ENCODE measurements around the gene ZBED3. TPM values are rescaled to one million over a fixed set of nuclear protein-coding genes. Genes with fewer than 3 reads are reported as not detected.

The ZBED3 gene
- total RNA-seq, 1 donor from 2014 or later, result 6.0 TPM

DNA sequence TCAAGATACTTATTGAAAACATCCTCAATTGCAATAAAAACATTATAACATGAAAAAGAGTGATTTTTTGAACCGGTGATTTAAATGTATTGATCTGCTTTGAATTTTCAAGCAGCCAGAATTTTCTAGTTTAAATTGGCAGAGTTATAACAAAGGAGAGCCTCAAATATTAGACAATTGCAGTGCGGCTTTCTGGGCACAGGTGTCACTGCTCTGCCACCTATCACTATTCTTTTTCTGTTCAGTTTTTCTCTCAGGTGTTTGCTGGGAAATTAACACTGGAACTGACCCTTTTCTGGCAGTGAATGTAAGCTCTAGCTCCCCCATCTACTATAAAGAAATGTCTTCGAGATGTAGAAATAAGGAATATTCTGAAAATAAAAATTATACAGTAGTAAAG is 23.0 kb downstream of the ZBED3 start:
- no peak for DNase-seq (ENCODE audit: low read depth)
- H3K36me3 ChIP-seq (ENCODE audit: control insufficient read depth, insufficient read depth, low read length), result no peaks in the 10 kb centered on the region

DNA sequence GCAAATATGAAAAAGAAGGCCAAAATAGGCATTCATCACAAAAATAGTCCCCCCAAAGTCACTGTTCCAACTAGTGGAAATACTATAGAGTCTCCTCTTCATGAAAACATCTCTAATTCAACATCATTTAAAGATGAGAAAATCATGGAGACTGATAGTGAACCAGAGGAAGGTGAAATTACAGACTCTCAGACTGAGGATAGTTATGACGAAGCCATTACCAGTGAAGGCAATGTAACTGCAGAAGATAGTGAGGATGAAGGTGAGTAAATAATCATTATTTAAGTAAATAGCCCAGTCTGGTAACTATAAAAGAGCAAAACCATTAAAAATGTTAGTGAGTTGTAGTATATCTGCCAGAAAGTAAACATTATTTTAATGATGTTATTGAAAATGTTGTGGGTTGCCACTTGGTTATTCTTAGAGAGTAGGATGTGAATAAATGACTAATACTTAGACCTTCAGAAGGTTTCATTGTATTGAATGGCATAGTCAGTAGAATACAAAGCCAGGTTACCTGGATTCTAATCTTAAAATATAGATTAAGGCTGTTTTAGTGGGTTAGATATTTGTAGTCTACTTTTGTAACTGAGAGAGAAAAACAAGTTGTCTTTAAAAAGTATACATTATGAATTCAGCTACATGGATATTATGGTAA is 40.5 kb downstream of the ZBED3 start:
- no peak overlapping the region for H3K4me3 ChIP-seq (ENCODE audit: low read depth, low read length)
- no peak for DNase-seq (ENCODE audit: low read depth)
- H3K36me3 ChIP-seq (ENCODE audit: control insufficient read depth, insufficient read depth, low read length), result no peaks in the 10 kb centered on the region
- H3K27me3 ChIP-seq (ENCODE audit: control insufficient read depth, insufficient read depth, low read length), result no peaks in the 10 kb centered on the region
- TF ChIP-seq, protein P1, sequence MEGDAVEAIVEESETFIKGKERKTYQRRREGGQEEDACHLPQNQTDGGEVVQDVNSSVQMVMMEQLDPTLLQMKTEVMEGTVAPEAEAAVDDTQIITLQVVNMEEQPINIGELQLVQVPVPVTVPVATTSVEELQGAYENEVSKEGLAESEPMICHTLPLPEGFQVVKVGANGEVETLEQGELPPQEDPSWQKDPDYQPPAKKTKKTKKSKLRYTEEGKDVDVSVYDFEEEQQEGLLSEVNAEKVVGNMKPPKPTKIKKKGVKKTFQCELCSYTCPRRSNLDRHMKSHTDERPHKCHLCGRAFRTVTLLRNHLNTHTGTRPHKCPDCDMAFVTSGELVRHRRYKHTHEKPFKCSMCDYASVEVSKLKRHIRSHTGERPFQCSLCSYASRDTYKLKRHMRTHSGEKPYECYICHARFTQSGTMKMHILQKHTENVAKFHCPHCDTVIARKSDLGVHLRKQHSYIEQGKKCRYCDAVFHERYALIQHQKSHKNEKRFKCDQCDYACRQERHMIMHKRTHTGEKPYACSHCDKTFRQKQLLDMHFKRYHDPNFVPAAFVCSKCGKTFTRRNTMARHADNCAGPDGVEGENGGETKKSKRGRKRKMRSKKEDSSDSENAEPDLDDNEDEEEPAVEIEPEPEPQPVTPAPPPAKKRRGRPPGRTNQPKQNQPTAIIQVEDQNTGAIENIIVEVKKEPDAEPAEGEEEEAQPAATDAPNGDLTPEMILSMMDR (IDR thresholded peaks at IDR 0.05; ENCODE audit: insufficient read depth, low read length, poor library complexity, severe bottlenecking), result no peak

More for the DNA sequence above, 23.0 kb downstream of the ZBED3 start:
- TF ChIP-seq, protein P1 (IDR thresholded peaks at IDR 0.05; ENCODE audit: insufficient read depth, low read length, poor library complexity, severe bottlenecking), result no peak
- H3K27me3 ChIP-seq (ENCODE audit: control insufficient read depth, insufficient read depth, low read length), result no peaks in the 10 kb centered on the region
- H3K4me3 ChIP-seq (ENCODE audit: low read depth, low read length), result no peak overlapping the region

DNA sequence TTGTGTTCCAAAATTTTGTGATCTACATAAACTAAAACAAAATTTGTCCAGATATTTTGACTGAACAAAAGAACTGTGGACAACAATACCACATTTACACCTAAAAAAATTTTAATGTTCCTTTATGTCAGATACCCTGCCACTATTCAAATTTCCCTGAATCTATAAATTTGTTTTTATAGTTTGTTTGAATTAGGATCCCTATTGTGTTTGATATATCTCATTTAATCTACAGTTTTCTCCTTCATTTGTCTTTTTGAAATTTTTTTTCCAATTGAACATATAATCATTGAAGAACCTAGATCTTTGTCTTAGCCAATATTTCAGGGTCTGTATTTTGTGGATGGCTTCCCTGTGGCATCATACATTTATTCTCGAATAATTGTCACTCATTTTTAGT is 51.1 kb downstream of the ZBED3 start:
- no peak for DNase-seq (ENCODE audit: low read depth)
- TF ChIP-seq, protein P1 (IDR thresholded peaks at IDR 0.05; ENCODE audit: insufficient read depth, low read length, poor library complexity, severe bottlenecking), result no peak
- Histone ChIP-seq H3K4me3 (ENCODE audit: low read depth, low read length) (no peak overlapping the region), H3K36me3 (ENCODE audit: control insufficient read depth, insufficient read depth, low read length) (no peaks in the 10 kb centered on the region), H3K27me3 (ENCODE audit: control insufficient read depth, insufficient read depth, low read length) (no peaks in the 10 kb centered on the region)

DNA sequence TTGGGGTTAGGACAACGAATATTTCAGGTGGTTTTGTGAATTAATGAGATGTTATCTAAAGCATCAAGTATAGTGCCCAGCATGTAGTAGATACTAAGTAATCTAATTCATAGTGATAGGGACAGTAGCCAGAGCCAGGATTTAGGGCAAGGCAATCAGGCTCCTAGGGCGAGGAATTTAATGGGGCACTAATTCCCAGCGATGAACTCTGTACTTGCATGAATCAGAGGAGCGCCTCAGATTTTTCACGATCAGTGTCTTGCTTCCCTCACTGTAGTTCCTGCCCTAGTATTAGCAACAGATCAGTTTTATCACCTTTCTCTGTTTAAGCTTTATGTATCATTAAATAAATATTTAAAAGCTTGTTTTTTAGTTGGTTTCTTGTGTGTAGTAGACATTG is 53.7 kb downstream of the ZBED3 start:
- no peaks in the 10 kb centered on the region for H3K36me3 ChIP-seq (ENCODE audit: control insufficient read depth, insufficient read depth, low read length)
- H3K27me3 ChIP-seq (ENCODE audit: control insufficient read depth, insufficient read depth, low read length), result no peaks in the 10 kb centered on the region
- TF ChIP-seq, protein P1 (IDR thresholded peaks at IDR 0.05; ENCODE audit: insufficient read depth, low read length, poor library complexity, severe bottlenecking), result no peak
- no peak for DNase-seq (ENCODE audit: low read depth)
- H3K4me3 ChIP-seq (ENCODE audit: low read depth, low read length), result no peak overlapping the region

DNA sequence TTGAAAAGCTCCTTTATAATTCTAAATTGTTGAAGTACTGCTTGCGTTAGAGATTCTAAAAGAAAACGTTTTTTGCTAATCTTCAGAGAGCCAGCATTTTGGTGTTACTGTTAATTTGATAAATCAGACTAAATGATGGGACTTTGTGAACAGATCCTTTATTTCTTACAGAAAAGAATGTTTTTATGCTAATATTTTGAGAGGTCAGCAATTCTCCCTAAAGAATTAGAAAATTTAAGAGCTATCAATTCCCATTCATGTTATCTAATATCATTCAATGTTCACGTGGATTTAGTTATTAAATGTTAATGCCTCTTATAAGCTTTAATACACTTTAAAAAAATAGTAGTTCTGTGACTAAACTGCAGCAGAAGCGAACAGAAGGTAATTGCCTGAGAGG is 54.5 kb downstream of the ZBED3 start:
- H3K36me3 ChIP-seq (ENCODE audit: control insufficient read depth, insufficient read depth, low read length), result no peaks in the 10 kb centered on the region
- TF ChIP-seq, protein P1 (IDR thresholded peaks at IDR 0.05; ENCODE audit: insufficient read depth, low read length, poor library complexity, severe bottlenecking), result no peak
- H3K4me3 ChIP-seq (ENCODE audit: low read depth, low read length), result no peak overlapping the region
- no peak for DNase-seq (ENCODE audit: low read depth)
- H3K27me3 ChIP-seq (ENCODE audit: control insufficient read depth, insufficient read depth, low read length), result no peaks in the 10 kb centered on the region

DNA sequence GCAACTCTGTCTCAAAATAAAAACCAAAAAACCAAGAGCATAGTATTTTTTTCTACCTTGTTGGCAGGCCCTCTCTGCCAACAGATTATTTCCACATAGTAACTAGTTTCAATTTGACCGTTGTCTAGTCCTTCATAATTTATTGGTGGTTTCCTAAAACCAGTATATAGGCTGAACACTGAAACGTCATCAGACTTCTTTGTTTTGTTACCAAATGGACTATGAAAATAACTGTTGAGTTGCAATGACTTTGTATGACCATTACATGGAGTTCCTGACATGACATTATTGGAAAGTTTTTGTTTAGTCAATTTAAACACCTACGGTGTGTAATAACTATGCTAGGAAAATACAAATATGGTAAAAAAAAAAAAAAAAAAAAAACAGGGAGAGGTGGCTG is 55.2 kb downstream of the ZBED3 start:
- Histone ChIP-seq H3K36me3 (ENCODE audit: control insufficient read depth, insufficient read depth, low read length) (no peaks in the 10 kb centered on the region), H3K27me3 (ENCODE audit: control insufficient read depth, insufficient read depth, low read length) (no peaks in the 10 kb centered on the region), H3K4me3 (ENCODE audit: low read depth, low read length) (no peak overlapping the region)
- TF ChIP-seq, protein P1 (IDR thresholded peaks at IDR 0.05; ENCODE audit: insufficient read depth, low read length, poor library complexity, severe bottlenecking), result no peak
- DNase-seq (ENCODE audit: low read depth), result no peak

Data from kidney epithelial cell (primary cell).